ENCODE results near the gene RBM44.
"Not testable (repeated sequence)": the region's sequence is repeated elsewhere in the genome, so short reads cannot be mapped to it uniquely, and the experiment has no call there.

Gene RBM44

DNA sequence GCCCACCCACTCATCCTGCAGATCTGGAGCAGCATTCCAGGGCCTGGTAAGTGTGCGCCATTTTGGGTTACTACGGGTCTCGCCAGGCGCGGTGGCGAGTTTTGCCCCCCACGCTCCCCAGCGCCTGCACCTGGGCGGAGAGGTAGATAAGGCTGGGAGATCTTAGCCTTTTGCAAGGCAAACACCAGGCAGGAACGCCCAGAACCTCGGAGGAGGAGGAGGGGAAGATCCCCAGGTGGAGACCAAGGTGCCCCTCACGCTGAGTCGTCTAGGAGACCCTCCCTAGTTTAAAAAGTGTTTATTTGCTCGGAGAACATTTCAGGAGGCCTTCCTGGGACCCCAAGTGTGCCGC lies 60.5 kb downstream of the RBM44 start:
- no peak for DNase-seq

- no peak for DNase-seq
These were observed 61.1 kb downstream of the RBM44 start, which contains the start of gene RAMP1 for GRCh38 chr2:237859533-237860272. TSS of gene RAMP1 (plus strand) at chr2:237859623. CDS start at chr2:237859676, 53 bp downstream.

DNA sequence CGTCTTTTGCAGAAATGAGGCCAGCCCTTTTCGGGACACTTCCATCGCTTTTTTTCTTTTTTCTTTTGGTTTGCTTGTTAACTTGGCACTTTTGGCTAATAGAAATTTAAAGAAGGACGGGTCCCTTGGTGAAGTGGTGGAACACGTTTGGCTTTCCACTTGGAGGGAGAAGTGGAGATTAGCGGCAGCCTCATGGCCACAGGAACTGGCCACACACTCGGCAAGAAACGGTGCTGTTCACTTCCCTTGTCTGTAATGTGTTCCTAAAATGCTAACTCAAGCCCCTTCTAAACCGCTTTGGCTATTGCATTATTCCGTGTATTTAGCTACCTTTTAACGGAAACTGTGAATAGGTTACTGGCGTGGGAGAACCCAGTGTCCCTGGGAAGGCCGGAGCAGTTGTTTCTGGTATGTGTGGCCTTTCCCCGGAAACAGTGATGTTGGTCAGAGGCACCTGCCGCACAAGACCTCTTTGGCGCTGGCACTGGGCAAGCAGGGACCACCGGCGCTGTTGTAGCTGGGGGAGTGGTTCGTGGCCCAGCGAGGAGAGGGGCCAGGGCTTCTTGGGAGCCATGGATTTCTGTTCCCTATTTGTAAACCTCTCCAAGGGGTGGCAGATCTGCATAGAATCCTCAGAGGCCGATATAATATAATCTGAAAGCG lies 61.8 kb downstream of the RBM44 start:
- DNase-seq, result no peak

- DNase-seq, result no peak
These were observed 63.4 kb downstream of the RBM44 start for GRCh38 chr2:237861875-237862527.

DNA sequence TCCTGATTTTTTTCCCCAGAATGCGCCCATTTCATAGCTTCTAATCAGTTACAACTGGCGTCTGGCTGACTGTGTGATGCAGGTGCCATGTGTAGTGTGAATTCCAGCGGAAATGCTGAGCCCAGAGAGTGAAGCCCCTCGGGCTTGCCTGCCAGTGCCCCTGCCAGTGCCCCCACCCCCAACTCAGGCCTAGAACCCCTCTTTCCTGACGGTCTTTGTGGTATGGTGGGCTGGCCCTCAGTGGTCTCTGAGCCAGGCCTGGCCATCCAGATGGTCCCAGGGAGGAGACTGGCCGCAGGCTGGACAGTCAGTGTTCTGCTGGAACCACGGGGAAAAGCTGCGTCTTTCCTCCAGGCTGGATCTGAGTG lies 63.9 kb downstream of the RBM44 start:
- DNase-seq, result no peak

GRCh38 chr2:237863102-237863511 lies 64.5 kb downstream of the RBM44 start:
- DNase-seq, result no peak

DNA sequence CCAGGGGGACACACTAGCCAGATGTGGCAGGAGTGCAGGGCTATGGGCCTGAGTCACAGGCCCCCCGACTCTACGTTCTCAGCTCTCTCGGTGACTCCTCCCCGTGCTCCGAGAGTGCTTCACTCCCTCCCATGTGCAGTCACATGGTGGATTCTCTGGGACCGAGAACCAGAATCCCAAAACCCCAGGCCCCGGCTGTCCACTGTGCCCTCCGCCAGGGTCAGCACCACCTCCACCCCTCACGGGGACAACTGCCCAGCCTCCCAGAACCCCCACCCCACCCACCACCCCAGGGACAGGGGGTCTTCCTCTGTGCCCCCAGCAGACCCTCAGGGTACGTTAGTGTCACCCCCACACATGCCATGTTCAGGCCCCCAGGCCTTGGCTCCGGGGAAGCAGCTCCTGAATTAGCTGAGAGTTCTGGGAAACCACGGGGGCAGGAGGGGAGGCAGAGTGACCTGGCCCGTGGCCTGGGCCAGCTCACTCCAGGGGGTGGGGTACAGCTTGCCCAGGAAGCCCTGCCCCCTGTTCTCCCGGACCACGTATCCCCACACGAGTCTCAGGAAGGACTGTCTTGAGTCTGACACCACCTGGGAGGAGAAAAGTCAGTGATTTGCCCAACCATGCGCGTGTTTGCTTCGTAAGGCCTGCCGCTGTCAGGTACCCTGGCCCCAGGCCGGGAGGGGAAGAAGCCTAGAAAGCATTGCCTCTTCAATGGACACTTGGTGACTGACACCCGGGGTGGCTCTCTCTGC lies 65.3 kb downstream of the RBM44 start:
- no peak for DNase-seq

- no peak for DNase-seq
These were observed 65.9 kb downstream of the RBM44 start for GRCh38 chr2:237864444-237864931.

DNA sequence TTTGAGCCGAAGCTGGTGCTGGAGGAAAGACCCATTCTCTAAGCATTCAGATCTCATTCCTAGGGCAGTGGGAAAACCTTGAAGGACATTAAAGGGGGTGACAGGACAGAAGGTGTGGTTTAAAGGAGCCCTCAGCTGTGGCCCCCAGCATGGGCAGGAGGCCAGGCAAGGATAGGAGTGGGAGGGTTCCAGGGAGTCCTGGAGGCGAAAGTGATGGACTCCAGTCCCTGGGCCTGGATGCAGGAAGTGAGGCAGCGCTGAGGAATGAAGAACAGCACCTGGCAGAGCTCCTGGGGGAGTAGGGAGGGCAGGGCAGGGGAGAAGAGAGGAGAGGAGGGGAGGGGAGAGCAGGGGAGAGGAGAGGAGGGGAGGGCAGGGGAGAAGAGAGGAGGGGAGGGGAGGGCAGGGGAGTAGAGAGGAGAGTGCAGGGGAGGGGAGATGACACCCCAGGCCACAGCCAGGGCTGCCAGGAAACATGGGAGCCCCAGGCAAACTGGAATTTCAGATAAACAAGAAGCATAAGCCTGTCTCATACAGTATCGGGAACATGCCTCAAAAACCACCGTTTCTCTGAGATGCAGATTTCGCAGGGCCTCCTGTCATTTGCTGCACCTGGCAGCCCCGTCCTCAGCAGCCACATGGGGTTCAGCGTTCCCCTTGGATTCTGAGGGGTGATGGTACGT lies 66.5 kb downstream of the RBM44 start:
- DNase-seq, result no peak

- DNase-seq, result no peak
These were observed 67.1 kb downstream of the RBM44 start for GRCh38 chr2:237865623-237866041.

GRCh38 chr2:237866101-237866621 lies 67.6 kb downstream of the RBM44 start:
- no peak for DNase-seq

GRCh38 chr2:237867465-237867864 lies 68.9 kb downstream of the RBM44 start:
- no peak for DNase-seq

DNA sequence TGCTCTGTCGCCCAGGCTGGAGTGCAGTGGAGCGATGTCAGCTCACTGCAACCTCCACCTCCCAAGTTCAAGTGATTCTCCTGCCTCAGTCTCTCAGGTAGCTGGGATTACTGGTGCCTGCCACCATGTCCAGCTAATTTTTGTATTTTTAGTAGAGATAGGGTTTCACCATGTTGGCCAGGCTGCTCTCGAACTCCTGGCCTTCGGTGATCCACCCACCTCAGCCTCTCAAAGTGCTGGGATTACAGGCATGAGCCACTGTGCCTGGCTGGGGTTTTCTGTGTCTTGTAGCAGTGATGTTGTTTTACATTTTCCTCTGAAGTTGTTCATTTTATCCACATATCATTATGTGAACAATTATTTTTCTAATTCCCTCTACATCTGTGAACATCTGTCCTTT lies 69.5 kb downstream of the RBM44 start:
- not testable (repeated sequence) for DNase-seq

- no peak for DNase-seq
These were observed 70.2 kb downstream of the RBM44 start for GRCh38 chr2:237868631-237869342.

DNA sequence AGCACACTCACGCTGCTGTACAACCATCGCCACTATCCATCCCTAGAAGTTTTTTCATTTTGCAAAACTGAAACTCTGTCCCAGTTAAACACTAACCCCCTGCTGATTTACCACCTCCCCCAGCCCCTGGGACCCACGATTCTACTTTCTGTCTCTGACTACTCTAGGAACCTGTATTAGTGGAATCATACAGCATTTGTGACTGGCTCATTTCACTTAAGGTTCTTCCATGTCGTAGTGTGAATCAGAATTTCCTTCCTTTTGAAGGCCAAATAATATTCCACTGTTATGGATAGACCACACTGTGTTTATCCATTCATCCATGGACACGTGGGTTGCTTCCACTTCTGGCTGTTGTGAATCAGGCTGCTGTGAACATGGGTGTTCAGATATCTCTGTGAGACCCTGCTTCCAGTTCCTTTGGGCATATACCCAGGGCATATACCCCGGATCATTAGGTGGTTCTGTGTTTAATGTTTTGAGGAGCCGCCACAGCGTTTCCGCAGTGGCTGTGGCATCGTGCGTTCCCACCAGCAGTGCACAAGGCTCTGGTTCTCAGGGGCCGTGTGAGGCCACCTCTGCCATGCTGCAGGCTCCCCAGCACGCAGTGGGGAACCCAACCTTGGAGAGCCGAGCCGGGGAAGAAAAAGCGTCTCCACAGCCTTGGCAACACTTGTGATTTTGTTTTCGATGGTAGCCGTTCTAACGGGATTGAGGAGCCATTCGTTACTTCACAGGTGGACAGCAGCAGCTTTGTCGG lies 70.9 kb downstream of the RBM44 start:
- no peak for DNase-seq

- DNase-seq, result no peak
These were observed 71.5 kb downstream of the RBM44 start for GRCh38 chr2:237870126-237870525.

- no peak for DNase-seq
These were observed 72.4 kb downstream of the RBM44 start for GRCh38 chr2:237870754-237871651.

- no peak for DNase-seq
These were observed 73.8 kb downstream of the RBM44 start for GRCh38 chr2:237872178-237872887.

- no peak for DNase-seq
These were observed 74.8 kb downstream of the RBM44 start for GRCh38 chr2:237873421-237873831.

Data from CD4-positive, alpha-beta T cell treated with Interleukin-17A for 1 hour (primary cell).